Measurements from ENCODE around the gene TMC7. TPM values are rescaled to one million over a fixed set of nuclear protein-coding genes. Genes with fewer than 3 reads are reported as not detected.

TMC7 gene
- total and polyA plus RNA-seq, 2 of the 13 experiments (the other 11 are each of a cell fraction or from before 2014, with no cell fraction given): 1.2 to 5.1 TPM

DNA sequence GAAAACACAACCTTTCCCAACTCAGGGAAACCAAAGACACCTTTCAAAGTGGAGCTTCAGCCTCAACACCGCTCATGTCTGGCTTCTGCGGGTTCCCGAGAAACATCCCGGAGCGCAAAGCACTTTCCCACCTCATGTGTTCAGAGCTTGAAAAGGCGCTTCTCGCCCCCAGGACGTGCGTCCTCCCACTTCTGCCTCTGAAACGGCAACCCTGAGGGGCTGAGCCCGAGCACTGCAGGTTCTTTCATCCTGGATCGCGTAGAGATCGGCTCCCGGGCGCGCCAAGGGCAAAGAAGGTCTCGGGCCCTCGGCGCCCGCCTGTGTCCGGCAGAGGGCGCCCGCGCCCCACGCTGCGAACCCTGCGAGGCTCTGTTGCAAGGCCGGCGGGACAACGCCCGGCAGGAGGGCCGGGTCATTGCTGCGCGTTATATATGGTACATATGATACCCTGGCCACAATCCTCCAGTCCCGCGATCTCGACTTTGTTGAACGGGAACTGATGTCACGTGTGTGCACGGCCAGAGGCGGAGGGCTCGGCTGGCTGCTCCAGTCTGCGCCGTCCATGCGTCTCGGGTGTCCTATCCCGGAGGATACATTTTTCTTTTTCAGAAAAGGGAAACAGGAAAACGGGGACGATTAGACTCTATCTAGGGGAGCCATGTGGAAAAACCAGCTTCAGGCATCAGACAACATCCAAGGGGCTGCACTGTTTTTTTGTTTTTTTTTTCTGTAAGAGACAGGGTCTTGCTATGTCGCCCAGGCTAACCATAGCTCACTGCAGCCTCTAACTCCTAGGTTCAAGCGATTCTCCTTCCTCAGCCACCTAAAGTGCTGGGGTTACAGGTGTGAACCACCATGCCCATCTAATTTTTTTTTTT lies 102.8 kb downstream of the TMC7 start (continued):
- TF ChIP-seq ZNF800 (CRISPR knock-in tag; IDR thresholded peaks at IDR 0.05) (peak; percentile 99), ZNF713 (CRISPR knock-in tag; IDR thresholded peaks at IDR 0.05) (no peak), ZNF546 (CRISPR knock-in tag; conservative IDR thresholded peaks at IDR 0.05) (peak; percentile 8; the same call in 1 of the 2 replicates), ZNF17 (CRISPR knock-in tag; IDR thresholded peaks at IDR 0.05) (no peak), ZNF383 (CRISPR knock-in tag; IDR thresholded peaks at IDR 0.05; ENCODE audit: borderline replicate concordance) (peak; percentile 86; the same call in 1 of the 2 replicates), BHLHE40 (IDR thresholded peaks at IDR 0.05; ENCODE audit: low read length) (peak; percentile 61), CHD4 (IDR thresholded peaks at IDR 0.05; ENCODE audit: borderline replicate concordance, low read length) (no peak), SALL1 (CRISPR knock-in tag; IDR thresholded peaks at IDR 0.05) (peak; percentile 94), ZNF792 (CRISPR knock-in tag; IDR thresholded peaks at IDR 0.05) (peak; percentile 88; the same call in 1 of the 2 replicates), CENPX (CRISPR knock-in tag; IDR thresholded peaks at IDR 0.05) (no peak), ZNF501 (CRISPR knock-in tag; IDR thresholded peaks at IDR 0.05) (peak; percentile 98), CHCHD3 (CRISPR knock-in tag; IDR thresholded peaks at IDR 0.05) (no peak), YY1 (IDR thresholded peaks at IDR 0.05; ENCODE audit: insufficient read depth, insufficient replicate concordance, low read depth, low read length) (peak; percentile 78), TCF7L2 (IDR thresholded peaks at IDR 0.05; ENCODE audit: low read depth, low read length) (no peak), GLMP (CRISPR knock-in tag; IDR thresholded peaks at IDR 0.05; ENCODE audit: borderline replicate concordance) (no peak), ZBTB21 (CRISPR knock-in tag; IDR thresholded peaks at IDR 0.05) (no peak), POGK (CRISPR knock-in tag; conservative IDR thresholded peaks at IDR 0.05) (peak; percentile 77; the same call in 1 of the 2 replicates)
